K562 (cell line): ENCODE results near the gene NUCKS1. TPM values are rescaled to one million over a fixed set of nuclear protein-coding genes. Genes with fewer than 3 reads are reported as not detected.

Source experiments
- ATF6 ChIP-seq: sonication (generic); formaldehyde crosslinking; IDR thresholded peaks from 2 replicates; pipeline ENCODE4 v1.4.0; 2020; ENCODE audit warnings: mild to moderate bottlenecking, missing genetic modification reagents
- GABPB1 ChIP-seq: sonication (generic); formaldehyde crosslinking; IDR thresholded peaks from 2 replicates; pipeline ENCODE4 v1.8.0; 2022; ENCODE audit warnings: mild to moderate bottlenecking, missing genetic modification reagents
- PHF21A ChIP-seq: fragments of 450-650 bp; IDR thresholded peaks from 2 replicates; pipeline ENCODE4 v1.6.1; 2017; ENCODE audit warnings: low read depth, borderline replicate concordance
- PRDM10 ChIP-seq: fragments of 450-650 bp; IDR thresholded peaks from 2 replicates; pipeline ENCODE4 v1.6.1; 2018; ENCODE audit not compliant: partially characterized antibody
- SRSF9 ChIP-seq: fragments of 200-400 bp; formaldehyde crosslinking; IDR thresholded peaks from 2 replicates; pipeline ENCODE4 v1.6.1; 2017; ENCODE audit warnings: low read depth, low read length, borderline replicate concordance
- TBL1XR1 ChIP-seq, 2 experiments: IDR thresholded peaks; 2 replicates each; pipeline ENCODE4 v1.6.1; 2012; ENCODE audit warnings: improper control_type of control experiment in 2 of 2, low read length in 2 of 2, mild to moderate bottlenecking in 1 of 2
- ZNF253 ChIP-seq: fragments of 250-450 bp; sonication (Bioruptor Pico); conservative IDR thresholded peaks from 2 replicates; pipeline ENCODE4 v1.6.1; 2021; ENCODE audit warnings: mild to moderate bottlenecking
- polyA plus RNA-seq, 8 experiments: library from polyadenylated mRNA; depleted of rRNA in 4 of 8; stranded (reverse) in 5 of 8; unstranded in 3 of 8; fragments of >200 nt; fragmentation: Nextera tagmentation in 2 of 8; fragmentation: Illumina TruSeq in 1 of 8; extraction: Ambion mirVana in 2 of 8; extraction: Trizol in 1 of 8; gene quantifications; 2 replicates each; pipeline versions ENCODE4 v1.2.1 to v1.2.3, GENCODE V29; 2011 to 2014; ENCODE audit warnings: inconsistent platforms in 1 of 8, missing spikeins in 1 of 8
- total RNA-seq, 7 experiments: library from RNA; depleted of rRNA in 6 of 7; stranded (reverse); fragments of >200 nt in 6 of 7; fragmentation: Illumina TruSeq in 2 of 7; extraction: Trizol in 2 of 7; gene quantifications; 2 replicates each; pipeline versions ENCODE4 v1.2.1 to v1.2.3, GENCODE V29; 2011 to 2021; ENCODE audit warnings: low replicate concordance in 1 of 7
- TF ChIP-seq, protein P1 (sequence below): sonication (generic); formaldehyde crosslinking; IDR thresholded peaks from 2 replicates; pipeline ENCODE4 v1.8.0; 2022; ENCODE audit warnings: mild to moderate bottlenecking, missing genetic modification reagents
- TF ChIP-seq, protein P2 (sequence below), 3 experiments: IDR thresholded peaks in 2 of 3; conservative IDR thresholded peaks in 1 of 3; 2 replicates each; pipeline ENCODE4 v1.5.1; 2011 to 2012; ENCODE audit warnings: low read length in 3 of 3, mild to moderate bottlenecking in 3 of 3, control low read depth in 2 of 3, improper control_type of control experiment in 1 of 3, inconsistent platforms in 1 of 3, low read depth in 1 of 3, mixed read lengths in 1 of 3, moderate library complexity in 1 of 3; ENCODE audit not compliant: insufficient read depth in 2 of 3
- TF ChIP-seq, protein P3 (sequence below): fragments of 450-650 bp; IDR thresholded peaks from 2 replicates; pipeline ENCODE4 v1.6.1; 2016; ENCODE audit warnings: borderline replicate concordance

NUCKS1 gene
- total and polyA plus RNA-seq, 9 of the 15 experiments (the other 6 are each of a cell fraction or from before 2014, with no cell fraction given), result 66.7 to 244 (median 149) TPM

DNA sequence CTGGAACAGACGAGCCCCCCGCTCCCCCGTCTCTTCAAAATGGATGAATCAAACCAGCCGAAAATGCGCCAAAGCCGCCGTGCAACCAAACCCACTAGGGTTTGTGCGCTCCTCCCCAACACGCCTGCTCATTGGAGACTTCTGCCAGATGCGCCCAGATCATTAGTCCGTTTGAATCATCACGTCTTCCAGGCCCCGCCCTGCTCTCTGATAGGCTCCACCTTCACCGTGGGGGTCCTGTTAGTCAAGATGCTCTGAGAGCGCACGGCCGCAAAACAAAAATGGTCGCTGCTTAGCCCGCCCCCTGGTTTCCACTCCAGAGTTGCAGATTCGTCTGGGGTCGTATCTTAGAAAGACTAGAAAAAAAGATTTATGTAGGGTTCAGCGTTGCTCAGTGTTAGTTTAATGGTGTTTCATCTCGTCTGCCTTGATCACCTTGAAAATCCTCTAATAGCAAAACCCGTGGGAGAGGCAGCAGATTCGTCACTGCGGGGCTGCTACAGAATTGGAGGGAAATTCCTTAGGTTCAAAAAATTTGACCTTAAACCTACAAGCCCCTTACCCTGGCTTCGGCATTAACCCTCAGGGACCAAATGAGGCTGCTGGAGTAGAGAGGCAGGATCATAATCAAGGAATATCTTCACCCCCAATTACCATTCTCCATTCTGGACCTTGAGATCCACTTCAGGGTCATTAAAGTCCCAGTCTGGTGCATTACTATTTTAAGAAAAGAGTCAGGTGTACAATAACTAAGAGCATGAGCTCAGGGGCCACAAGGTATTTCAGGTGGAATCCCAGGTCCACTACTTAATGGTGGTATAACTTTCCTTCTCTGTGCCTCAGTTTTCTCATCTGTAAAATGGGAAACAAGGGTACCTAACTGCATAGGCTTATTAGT lies at the start of gene NUCKS1 (continued):
- TF ChIP-seq, protein P1, sequence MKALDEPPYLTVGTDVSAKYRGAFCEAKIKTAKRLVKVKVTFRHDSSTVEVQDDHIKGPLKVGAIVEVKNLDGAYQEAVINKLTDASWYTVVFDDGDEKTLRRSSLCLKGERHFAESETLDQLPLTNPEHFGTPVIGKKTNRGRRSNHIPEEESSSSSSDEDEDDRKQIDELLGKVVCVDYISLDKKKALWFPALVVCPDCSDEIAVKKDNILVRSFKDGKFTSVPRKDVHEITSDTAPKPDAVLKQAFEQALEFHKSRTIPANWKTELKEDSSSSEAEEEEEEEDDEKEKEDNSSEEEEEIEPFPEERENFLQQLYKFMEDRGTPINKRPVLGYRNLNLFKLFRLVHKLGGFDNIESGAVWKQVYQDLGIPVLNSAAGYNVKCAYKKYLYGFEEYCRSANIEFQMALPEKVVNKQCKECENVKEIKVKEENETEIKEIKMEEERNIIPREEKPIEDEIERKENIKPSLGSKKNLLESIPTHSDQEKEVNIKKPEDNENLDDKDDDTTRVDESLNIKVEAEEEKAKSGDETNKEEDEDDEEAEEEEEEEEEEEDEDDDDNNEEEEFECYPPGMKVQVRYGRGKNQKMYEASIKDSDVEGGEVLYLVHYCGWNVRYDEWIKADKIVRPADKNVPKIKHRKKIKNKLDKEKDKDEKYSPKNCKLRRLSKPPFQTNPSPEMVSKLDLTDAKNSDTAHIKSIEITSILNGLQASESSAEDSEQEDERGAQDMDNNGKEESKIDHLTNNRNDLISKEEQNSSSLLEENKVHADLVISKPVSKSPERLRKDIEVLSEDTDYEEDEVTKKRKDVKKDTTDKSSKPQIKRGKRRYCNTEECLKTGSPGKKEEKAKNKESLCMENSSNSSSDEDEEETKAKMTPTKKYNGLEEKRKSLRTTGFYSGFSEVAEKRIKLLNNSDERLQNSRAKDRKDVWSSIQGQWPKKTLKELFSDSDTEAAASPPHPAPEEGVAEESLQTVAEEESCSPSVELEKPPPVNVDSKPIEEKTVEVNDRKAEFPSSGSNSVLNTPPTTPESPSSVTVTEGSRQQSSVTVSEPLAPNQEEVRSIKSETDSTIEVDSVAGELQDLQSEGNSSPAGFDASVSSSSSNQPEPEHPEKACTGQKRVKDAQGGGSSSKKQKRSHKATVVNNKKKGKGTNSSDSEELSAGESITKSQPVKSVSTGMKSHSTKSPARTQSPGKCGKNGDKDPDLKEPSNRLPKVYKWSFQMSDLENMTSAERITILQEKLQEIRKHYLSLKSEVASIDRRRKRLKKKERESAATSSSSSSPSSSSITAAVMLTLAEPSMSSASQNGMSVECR (CRISPR knock-in tag), result no peak; the same call in 1 of the 2 replicates
- TF ChIP-seq TBL1XR1 (IDR thresholded peaks at IDR 0.05; ENCODE audit: low read length in 2 of 2), result peak in 1 of 2 experiments; percentile 38; a peak in 2 of 4 replicates
- peak; percentile 5; the same call in 1 of the 2 replicates for TF ChIP-seq GABPB1 (CRISPR knock-in tag)
- peak; percentile 93 for TF ChIP-seq PHF21A
- peak; percentile 76; the same call in 1 of the 2 replicates for TF ChIP-seq ATF6 (CRISPR knock-in tag)
- TF ChIP-seq, protein P2, sequence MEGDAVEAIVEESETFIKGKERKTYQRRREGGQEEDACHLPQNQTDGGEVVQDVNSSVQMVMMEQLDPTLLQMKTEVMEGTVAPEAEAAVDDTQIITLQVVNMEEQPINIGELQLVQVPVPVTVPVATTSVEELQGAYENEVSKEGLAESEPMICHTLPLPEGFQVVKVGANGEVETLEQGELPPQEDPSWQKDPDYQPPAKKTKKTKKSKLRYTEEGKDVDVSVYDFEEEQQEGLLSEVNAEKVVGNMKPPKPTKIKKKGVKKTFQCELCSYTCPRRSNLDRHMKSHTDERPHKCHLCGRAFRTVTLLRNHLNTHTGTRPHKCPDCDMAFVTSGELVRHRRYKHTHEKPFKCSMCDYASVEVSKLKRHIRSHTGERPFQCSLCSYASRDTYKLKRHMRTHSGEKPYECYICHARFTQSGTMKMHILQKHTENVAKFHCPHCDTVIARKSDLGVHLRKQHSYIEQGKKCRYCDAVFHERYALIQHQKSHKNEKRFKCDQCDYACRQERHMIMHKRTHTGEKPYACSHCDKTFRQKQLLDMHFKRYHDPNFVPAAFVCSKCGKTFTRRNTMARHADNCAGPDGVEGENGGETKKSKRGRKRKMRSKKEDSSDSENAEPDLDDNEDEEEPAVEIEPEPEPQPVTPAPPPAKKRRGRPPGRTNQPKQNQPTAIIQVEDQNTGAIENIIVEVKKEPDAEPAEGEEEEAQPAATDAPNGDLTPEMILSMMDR (IDR thresholded peaks at IDR 0.05 in 2 of 3, conservative IDR thresholded peaks at IDR 0.05 in 1 of 3; ENCODE audit: insufficient read depth in 2 of 3, low read depth in 1 of 3, low read length in 3 of 3), result peak in 1 of 3 experiments; percentile 11; a peak in 2 of 6 replicates
- no peak for TF ChIP-seq SRSF9
- TF ChIP-seq, protein P3, sequence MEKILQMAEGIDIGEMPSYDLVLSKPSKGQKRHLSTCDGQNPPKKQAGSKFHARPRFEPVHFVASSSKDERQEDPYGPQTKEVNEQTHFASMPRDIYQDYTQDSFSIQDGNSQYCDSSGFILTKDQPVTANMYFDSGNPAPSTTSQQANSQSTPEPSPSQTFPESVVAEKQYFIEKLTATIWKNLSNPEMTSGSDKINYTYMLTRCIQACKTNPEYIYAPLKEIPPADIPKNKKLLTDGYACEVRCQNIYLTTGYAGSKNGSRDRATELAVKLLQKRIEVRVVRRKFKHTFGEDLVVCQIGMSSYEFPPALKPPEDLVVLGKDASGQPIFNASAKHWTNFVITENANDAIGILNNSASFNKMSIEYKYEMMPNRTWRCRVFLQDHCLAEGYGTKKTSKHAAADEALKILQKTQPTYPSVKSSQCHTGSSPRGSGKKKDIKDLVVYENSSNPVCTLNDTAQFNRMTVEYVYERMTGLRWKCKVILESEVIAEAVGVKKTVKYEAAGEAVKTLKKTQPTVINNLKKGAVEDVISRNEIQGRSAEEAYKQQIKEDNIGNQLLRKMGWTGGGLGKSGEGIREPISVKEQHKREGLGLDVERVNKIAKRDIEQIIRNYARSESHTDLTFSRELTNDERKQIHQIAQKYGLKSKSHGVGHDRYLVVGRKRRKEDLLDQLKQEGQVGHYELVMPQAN, result peak; percentile 74
- TF ChIP-seq ZNF253, result no peak
- peak; percentile 70 for TF ChIP-seq PRDM10
